Measurements from ENCODE around the gene OPRL1.

OPRL1 gene

GRCh38 chr20:64099880-64100565 lies 20.1 kb downstream of the OPRL1 start:
- H2BK120ac ChIP-seq (ENCODE audit: insufficient read depth, low read length, poor library complexity): no peak overlapping the region
- no peak overlapping the region for H3K4me2 ChIP-seq (ENCODE audit: low read length)
- no peak overlapping the region for H3K4ac ChIP-seq (ENCODE audit: low read depth, low read length)
- H3K79me1 ChIP-seq (ENCODE audit: low read length): no peaks in the 10 kb centered on the region
- no peak overlapping the region for H4K91ac ChIP-seq (ENCODE audit: low read depth, low read length)
- no peak overlapping the region for H3K4me3 ChIP-seq (ENCODE audit: low read depth, low read length)
- peaks cover 11% of the 10 kb centered on the region for H3K9me3 ChIP-seq (ENCODE audit: insufficient read depth, low read depth, low read length)
- H3K18ac ChIP-seq (ENCODE audit: low read length): no peak overlapping the region
- no peaks in the 10 kb centered on the region for H3K79me2 ChIP-seq (ENCODE audit: control insufficient read depth, insufficient read depth, low read length, poor library complexity)
- H2BK5ac ChIP-seq (ENCODE audit: low read depth, low read length, poor library complexity): no peak overlapping the region
- H4K8ac ChIP-seq (ENCODE audit: low read depth, low read length): no peak overlapping the region
- H3K23ac ChIP-seq (ENCODE audit: low read length): no peak overlapping the region
- no peaks in the 10 kb centered on the region for H3K36me3 ChIP-seq (ENCODE audit: control insufficient read depth in 1 of 2, insufficient read depth in 2 of 2, low read length in 2 of 2)
- peaks cover 0 to 2% of the 10 kb centered on the region in 2 experiments for H3K4me1 ChIP-seq (ENCODE audit: control insufficient read depth in 1 of 2, insufficient read depth in 2 of 2, low read length in 2 of 2)
- no peak overlapping the region for H2BK12ac ChIP-seq (ENCODE audit: low read length)
- H2AK5ac ChIP-seq (ENCODE audit: low read length): no peak overlapping the region
- no CpG with 5 or more reads among the region's 14 CpGs for WGBS (ENCODE audit: extremely low coverage, insufficient coverage, insufficient read length)
- no peak overlapping the region for H3K9ac ChIP-seq (ENCODE audit: low read length)
- peaks cover 6% of the 10 kb centered on the region for H3K27me3 ChIP-seq (ENCODE audit: insufficient read depth, low read length)
- no peak overlapping the region for H3K27ac ChIP-seq (ENCODE audit: low read depth, low read length)
- H3K14ac ChIP-seq (ENCODE audit: low read length): no peak overlapping the region
- no peak overlapping the region for H4K12ac ChIP-seq (ENCODE audit: low read depth, low read length)
- DNase-seq: no peak
- H2AFZ ChIP-seq (ENCODE audit: insufficient read depth, low read length, poor library complexity): no peak overlapping the region

GRCh38 chr20:64100566-64100888 lies 20.6 kb downstream of the OPRL1 start:
- Histone ChIP-seq H2BK12ac (ENCODE audit: low read length) (no peak overlapping the region), H4K12ac (ENCODE audit: low read depth, low read length) (no peak overlapping the region), H3K18ac (ENCODE audit: low read length) (no peak overlapping the region), H3K36me3 (ENCODE audit: control insufficient read depth in 1 of 2, insufficient read depth in 2 of 2, low read length in 2 of 2) (no peaks in the 10 kb centered on the region), H2BK5ac (ENCODE audit: low read depth, low read length, poor library complexity) (no peak overlapping the region), H3K4ac (ENCODE audit: low read depth, low read length) (no peak overlapping the region), H3K9me3 (ENCODE audit: insufficient read depth, low read depth, low read length) (peaks cover 11% of the 10 kb centered on the region), H3K14ac (ENCODE audit: low read length) (no peak overlapping the region), H3K79me1 (ENCODE audit: low read length) (no peaks in the 10 kb centered on the region), H3K9ac (ENCODE audit: low read length) (no peak overlapping the region), H2AFZ (ENCODE audit: insufficient read depth, low read length, poor library complexity) (no peak overlapping the region), H3K4me2 (ENCODE audit: low read length) (no peak overlapping the region), H4K91ac (ENCODE audit: low read depth, low read length) (no peak overlapping the region), H3K27me3 (ENCODE audit: insufficient read depth, low read length) (peaks cover 6% of the 10 kb centered on the region), H2BK120ac (ENCODE audit: insufficient read depth, low read length, poor library complexity) (no peak overlapping the region), H3K4me3 (ENCODE audit: low read depth, low read length) (no peak overlapping the region), H4K8ac (ENCODE audit: low read depth, low read length) (no peak overlapping the region), H3K23ac (ENCODE audit: low read length) (no peak overlapping the region), H3K27ac (ENCODE audit: low read depth, low read length) (no peak overlapping the region), H2AK5ac (ENCODE audit: low read length) (no peak overlapping the region), H3K4me1 (ENCODE audit: control insufficient read depth in 1 of 2, insufficient read depth in 2 of 2, low read length in 2 of 2) (peaks cover 0 to 2% of the 10 kb centered on the region in 2 experiments), H3K79me2 (ENCODE audit: control insufficient read depth, insufficient read depth, low read length, poor library complexity) (no peaks in the 10 kb centered on the region)
- no CpG with 5 or more reads among the region's 4 CpGs for WGBS (ENCODE audit: extremely low coverage, insufficient coverage, insufficient read length)
- DNase-seq: no peak

- Histone ChIP-seq H3K79me2 (ENCODE audit: control insufficient read depth, insufficient read depth, low read length, poor library complexity) (no peaks in the 10 kb centered on the region), H3K9me3 (ENCODE audit: insufficient read depth, low read depth, low read length) (peaks cover 9% of the 10 kb centered on the region), H2BK5ac (ENCODE audit: low read depth, low read length, poor library complexity) (no peak overlapping the region)
Observed at GRCh38 chr20:64100946-64101688, 21.2 kb downstream of the OPRL1 start.

GRCh38 chr20:64101731-64102621 lies 22.1 kb downstream of the OPRL1 start:
- H3K23ac ChIP-seq (ENCODE audit: low read length): no peak overlapping the region
- H2AFZ ChIP-seq (ENCODE audit: insufficient read depth, low read length, poor library complexity): no peak overlapping the region
- H4K8ac ChIP-seq (ENCODE audit: low read depth, low read length): no peak overlapping the region
- H2BK12ac ChIP-seq (ENCODE audit: low read length): no peak overlapping the region
- H3K27me3 ChIP-seq (ENCODE audit: insufficient read depth, low read length): peaks cover 6% of the 10 kb centered on the region
- H3K18ac ChIP-seq (ENCODE audit: low read length): no peak overlapping the region
- H3K79me1 ChIP-seq (ENCODE audit: low read length): no peaks in the 10 kb centered on the region
- WGBS (ENCODE audit: extremely low coverage, insufficient coverage, insufficient read length): no CpG with 5 or more reads among the region's 64 CpGs
- H4K12ac ChIP-seq (ENCODE audit: low read depth, low read length): no peak overlapping the region
- H3K9me3 ChIP-seq (ENCODE audit: insufficient read depth, low read depth, low read length): peaks cover 4% of the 10 kb centered on the region
- no peaks in the 10 kb centered on the region for H3K36me3 ChIP-seq (ENCODE audit: control insufficient read depth in 1 of 2, insufficient read depth in 2 of 2, low read length in 2 of 2)
- no peak overlapping the region for H3K9ac ChIP-seq (ENCODE audit: low read length)
- no peak overlapping the region for H3K14ac ChIP-seq (ENCODE audit: low read length)
- no peaks in the 10 kb centered on the region for H3K79me2 ChIP-seq (ENCODE audit: control insufficient read depth, insufficient read depth, low read length, poor library complexity)
- H2BK5ac ChIP-seq (ENCODE audit: low read depth, low read length, poor library complexity): no peak overlapping the region
- no peak overlapping the region for H3K27ac ChIP-seq (ENCODE audit: low read depth, low read length)
- H2AK5ac ChIP-seq (ENCODE audit: low read length): no peak overlapping the region
- DNase-seq: peak in 1 of 2 donors; percentile 24
- no peak overlapping the region for H2BK120ac ChIP-seq (ENCODE audit: insufficient read depth, low read length, poor library complexity)
- no peak overlapping the region for H4K91ac ChIP-seq (ENCODE audit: low read depth, low read length)
- H3K4me2 ChIP-seq (ENCODE audit: low read length): peak overlapping the region; percentile 52
- H3K4me3 ChIP-seq (ENCODE audit: low read depth, low read length): no peak overlapping the region
- H3K4me1 ChIP-seq (ENCODE audit: control insufficient read depth in 1 of 2, insufficient read depth in 2 of 2, low read length in 2 of 2): peaks cover 0 to 2% of the 10 kb centered on the region in 2 experiments
- H3K4ac ChIP-seq (ENCODE audit: low read depth, low read length): no peak overlapping the region

More at GRCh38 chr20:64100946-64101688, 21.2 kb downstream of the OPRL1 start:
- no peak overlapping the region for H2BK120ac ChIP-seq (ENCODE audit: insufficient read depth, low read length, poor library complexity)
- no peak overlapping the region for H4K91ac ChIP-seq (ENCODE audit: low read depth, low read length)
- H3K4me3 ChIP-seq (ENCODE audit: low read depth, low read length): no peak overlapping the region
- no peak overlapping the region for H2AK5ac ChIP-seq (ENCODE audit: low read length)
- H3K23ac ChIP-seq (ENCODE audit: low read length): no peak overlapping the region
- peaks cover 0 to 2% of the 10 kb centered on the region in 2 experiments for H3K4me1 ChIP-seq (ENCODE audit: control insufficient read depth in 1 of 2, insufficient read depth in 2 of 2, low read length in 2 of 2)
- no peak overlapping the region for H4K12ac ChIP-seq (ENCODE audit: low read depth, low read length)
- no peak overlapping the region for H3K27ac ChIP-seq (ENCODE audit: low read depth, low read length)
- peaks cover 6% of the 10 kb centered on the region for H3K27me3 ChIP-seq (ENCODE audit: insufficient read depth, low read length)
- H3K79me1 ChIP-seq (ENCODE audit: low read length): no peaks in the 10 kb centered on the region
- no CpG with 5 or more reads among the region's 9 CpGs for WGBS (ENCODE audit: extremely low coverage, insufficient coverage, insufficient read length)
- H4K8ac ChIP-seq (ENCODE audit: low read depth, low read length): no peak overlapping the region
- H3K18ac ChIP-seq (ENCODE audit: low read length): no peak overlapping the region
- H3K4me2 ChIP-seq (ENCODE audit: low read length): no peak overlapping the region
- H3K14ac ChIP-seq (ENCODE audit: low read length): no peak overlapping the region
- no peak overlapping the region for H2BK12ac ChIP-seq (ENCODE audit: low read length)
- H2AFZ ChIP-seq (ENCODE audit: insufficient read depth, low read length, poor library complexity): no peak overlapping the region
- no peak for DNase-seq
- H3K36me3 ChIP-seq (ENCODE audit: control insufficient read depth in 1 of 2, insufficient read depth in 2 of 2, low read length in 2 of 2): no peaks in the 10 kb centered on the region
- no peak overlapping the region for H3K4ac ChIP-seq (ENCODE audit: low read depth, low read length)
- H3K9ac ChIP-seq (ENCODE audit: low read length): no peak overlapping the region
